GM12878 (cell line): Measurements from ENCODE around the gene CEP120. TPM values are rescaled to one million over a fixed set of nuclear protein-coding genes. Genes with fewer than 3 reads are reported as not detected.

ENCODE experiments used
- ATAC-seq: fragments of 200-7000 bp; cut with Tn5 transposase; 3 replicates; pipeline ENCODE4 v1.9.1; 2020; ENCODE audit warnings: mild to moderate bottlenecking, moderate library complexity
- BruUV-seq: library from RNA; stranded (reverse); fragments of 400-500 nt; replicated peaks from 2 replicates; lab custom pipeline; 2021; lab: Mats Ljungman, UMichigan
- CTCF ChIA-PET: fragments of 300-600 bp; sonication (Branson Sonifier 250); formaldehyde crosslinking; extraction: SDS; loops from one replicate; lab custom pipeline; 2021; ENCODE audit warnings: inconsistent platforms; lab: Yijun Ruan, JAX
- POLR2A ChIA-PET: fragments of 350-600 bp; formaldehyde crosslinking; extraction: SDS; loops from one replicate; lab custom pipeline; 2021; ENCODE audit warnings: inconsistent platforms; lab: Charles Lee
- RAD21 ChIA-PET: fragments of 300-600 bp; sonication (Branson Sonifier 250); formaldehyde crosslinking; loops from one replicate; lab custom pipeline; 2023; ENCODE audit warnings: antibody characterized with exemption; ENCODE audit not compliant: unreplicated experiment; lab: Charles Lee
- SMC1A ChIA-PET: fragments of 300-600 bp; sonication (Branson Sonifier 250); formaldehyde crosslinking; loops from one replicate; lab custom pipeline; 2023; ENCODE audit not compliant: unreplicated experiment, uncharacterized antibody; lab: Charles Lee
- DNase-seq: peaks from one replicate; pipeline ENCODE4 v3.0.0-alpha.2; 2011; ENCODE audit warnings: low read depth, low spot score
- FAIRE-seq: peaks from 3 replicates; lab custom pipeline; 2011; peaks lifted over from hg19 to GRCh38; lab: Jason Lieb, UNC
- H2AFZ ChIP-seq: 2 replicates; pipeline ENCODE4 v1.6.0; 2011; ENCODE audit warnings: low read depth, low read length, control low read depth; ENCODE audit not compliant: control insufficient read depth
- H3K27ac ChIP-seq: 2 replicates; pipeline ENCODE4 v1.5.1; 2011; ENCODE audit warnings: control low read depth; ENCODE audit not compliant: control insufficient read depth, insufficient read depth
- H3K27me3 ChIP-seq, 2 experiments: replicated peaks in 1 of 2; 2 replicates each; pipeline versions ENCODE4 v1.6.0 to v1.6.1; 2011; ENCODE audit warnings: low read length in 1 of 2; ENCODE audit not compliant: control insufficient read depth in 2 of 2, insufficient read depth in 2 of 2
- H3K36me3 ChIP-seq, 2 experiments: 2 replicates each; pipeline ENCODE4 v1.5.1; 2011; ENCODE audit warnings: low read length in 1 of 2; ENCODE audit not compliant: control insufficient read depth in 2 of 2, insufficient read depth in 2 of 2
- H3K4me1 ChIP-seq: 2 replicates; pipeline ENCODE4 v1.6.1; 2011; ENCODE audit warnings: mild to moderate bottlenecking, low read length, moderate library complexity, mixed read lengths; ENCODE audit not compliant: control insufficient read depth, insufficient read depth
- H3K4me2 ChIP-seq: 2 replicates; pipeline ENCODE4 v1.6.0; 2011; ENCODE audit warnings: control low read depth; ENCODE audit not compliant: control insufficient read depth, insufficient read depth
- H3K4me3 ChIP-seq: fragments of 200-600 bp; sonication (generic); 2 replicates; pipeline ENCODE4 v1.5.1; 2016
- H3K79me2 ChIP-seq: 2 replicates; pipeline ENCODE4 v1.6.0; 2011; ENCODE audit warnings: low read length; ENCODE audit not compliant: control insufficient read depth, insufficient read depth
- H3K9ac ChIP-seq: 2 replicates; pipeline ENCODE4 v1.8.0; 2011; ENCODE audit warnings: low read length, control low read depth, mixed read lengths; ENCODE audit not compliant: control insufficient read depth, insufficient read depth
- H3K9me3 ChIP-seq: replicated peaks from 3 replicates; pipeline ENCODE4 v1.5.1; 2011; ENCODE audit warnings: mild to moderate bottlenecking, low read length; ENCODE audit not compliant: control insufficient read depth, insufficient read depth
- H4K20me1 ChIP-seq: 2 replicates; pipeline ENCODE4 v1.6.0; 2011; ENCODE audit not compliant: control insufficient read depth, insufficient read depth
- HCFC1 ChIP-seq: fragments of 150-350 bp; IDR thresholded peaks from 2 replicates; pipeline ENCODE4 v1.6.1; 2014; ENCODE audit warnings: low read length
- RELA ChIP-seq: fragments of 450-650 bp; IDR thresholded peaks from 2 replicates; pipeline ENCODE4 v1.8.0; 2014; ENCODE audit warnings: borderline replicate concordance; ENCODE audit not compliant: partially characterized antibody
- WGBS: methylation state at CpG from one replicate; pipeline ENCODE4 v1.1.6; 2016; ENCODE audit warnings: low lambda C conversion rate; ENCODE audit not compliant: insufficient replicate concordance, insufficient coverage; ENCODE audit errors: missing lambda C conversion rate; 5-methylcytosine and 5-hydroxymethylcytosine counted together
- in situ Hi-C: fragments of 300-500 bp; cut with MboI; formaldehyde crosslinking; loops from 9 replicates; pipeline ENCODE4 v1.14.3; 2018; ENCODE audit warnings: mixed read lengths
- intact Hi-C: fragments of 100-400 bp; cut with micrococcal nuclease; formaldehyde crosslinking; loops from one replicate; pipeline ENCODE4 v1.14.2; 2022; ENCODE audit not compliant: unreplicated experiment
- polyA plus RNA-seq, 11 experiments: library from polyadenylated mRNA; depleted of rRNA in 4 of 11; unstranded in 6 of 11; stranded (reverse) in 5 of 11; fragments of >200 nt; fragmentation: Nextera tagmentation in 4 of 11; fragmentation: Illumina TruSeq in 1 of 11; extraction: Ambion mirVana in 4 of 11; extraction: Trizol in 1 of 11; gene quantifications; 1 replicate in 1 of 11; 2 replicates in 10 of 11; pipeline versions ENCODE4 v1.2.1 to v1.2.3, GENCODE V29; 2011 to 2016; ENCODE audit warnings: inconsistent platforms in 2 of 11, missing spikeins in 2 of 11, low read depth in 1 of 11
- total RNA-seq, 4 experiments: library from RNA; depleted of rRNA in 3 of 4; stranded (reverse); fragments of >200 nt in 3 of 4; fragmentation: Illumina TruSeq in 1 of 4; extraction: Trizol in 1 of 4; gene quantifications; 2 replicates each; pipeline versions ENCODE4 v1.2.1 to v1.2.3, GENCODE V29; 2013 to 2021
- TF ChIP-seq, protein P1 (sequence below): IDR thresholded peaks from 2 replicates; pipeline ENCODE4 v1.6.1; 2012; ENCODE audit warnings: low read length, inconsistent platforms
- TF ChIP-seq, protein P2 (sequence below): IDR thresholded peaks from 2 replicates; pipeline ENCODE4 v1.6.1; 2012; ENCODE audit warnings: low read depth, low read length, improper control_type of control experiment
- TF ChIP-seq, protein P3 (sequence below): fragments of 450-650 bp; IDR thresholded peaks from 2 replicates; pipeline ENCODE4 v1.6.1; 2018; ENCODE audit warnings: borderline replicate concordance, mild to moderate bottlenecking; ENCODE audit not compliant: partially characterized antibody

The CEP120 gene
- total and polyA plus RNA-seq, 10 of the 15 experiments (the other 5 are each of a cell fraction or from before 2014, with no cell fraction given), result 4.1 to 23.0 (median 13.1) TPM

DNA sequence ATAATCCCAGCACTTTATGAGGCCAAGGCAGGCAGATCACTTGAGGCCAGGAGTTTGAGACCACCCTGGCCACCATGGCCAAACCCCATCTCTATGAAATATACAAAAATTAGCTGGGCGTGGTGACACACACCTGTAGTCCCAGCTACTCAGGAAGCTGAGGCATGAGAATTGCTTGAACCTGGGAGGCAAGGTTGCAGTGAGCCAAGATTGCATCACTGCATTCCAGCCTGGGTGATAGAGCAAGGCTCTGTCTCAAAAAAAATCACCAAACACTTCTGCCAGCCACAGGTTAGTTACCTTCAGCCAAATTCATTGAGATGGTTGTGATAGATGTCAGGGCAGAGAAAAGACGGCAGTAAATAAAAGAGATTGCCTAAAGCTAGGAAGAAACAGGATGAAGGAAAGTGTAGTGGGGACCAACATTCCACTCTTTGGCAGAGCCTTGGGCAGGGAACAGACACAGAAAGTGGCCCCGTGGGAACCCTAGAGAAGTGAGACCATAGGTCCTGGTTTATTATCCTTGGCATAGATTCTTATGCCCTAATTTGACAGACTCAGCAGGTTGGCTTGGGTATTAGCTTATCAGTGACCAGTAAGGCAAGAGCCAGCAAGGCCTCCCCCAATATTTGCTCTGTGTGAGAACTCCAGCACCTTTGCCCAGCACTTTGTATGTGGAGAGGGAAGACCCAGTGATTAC, 5.5 kb upstream of the CEP120 start (continued):
- TF ChIP-seq, protein P1, sequence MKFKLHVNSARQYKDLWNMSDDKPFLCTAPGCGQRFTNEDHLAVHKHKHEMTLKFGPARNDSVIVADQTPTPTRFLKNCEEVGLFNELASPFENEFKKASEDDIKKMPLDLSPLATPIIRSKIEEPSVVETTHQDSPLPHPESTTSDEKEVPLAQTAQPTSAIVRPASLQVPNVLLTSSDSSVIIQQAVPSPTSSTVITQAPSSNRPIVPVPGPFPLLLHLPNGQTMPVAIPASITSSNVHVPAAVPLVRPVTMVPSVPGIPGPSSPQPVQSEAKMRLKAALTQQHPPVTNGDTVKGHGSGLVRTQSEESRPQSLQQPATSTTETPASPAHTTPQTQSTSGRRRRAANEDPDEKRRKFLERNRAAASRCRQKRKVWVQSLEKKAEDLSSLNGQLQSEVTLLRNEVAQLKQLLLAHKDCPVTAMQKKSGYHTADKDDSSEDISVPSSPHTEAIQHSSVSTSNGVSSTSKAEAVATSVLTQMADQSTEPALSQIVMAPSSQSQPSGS, result no peak
- TF ChIP-seq HCFC1 (no peak), RELA (no peak)
- TF ChIP-seq, protein P2, sequence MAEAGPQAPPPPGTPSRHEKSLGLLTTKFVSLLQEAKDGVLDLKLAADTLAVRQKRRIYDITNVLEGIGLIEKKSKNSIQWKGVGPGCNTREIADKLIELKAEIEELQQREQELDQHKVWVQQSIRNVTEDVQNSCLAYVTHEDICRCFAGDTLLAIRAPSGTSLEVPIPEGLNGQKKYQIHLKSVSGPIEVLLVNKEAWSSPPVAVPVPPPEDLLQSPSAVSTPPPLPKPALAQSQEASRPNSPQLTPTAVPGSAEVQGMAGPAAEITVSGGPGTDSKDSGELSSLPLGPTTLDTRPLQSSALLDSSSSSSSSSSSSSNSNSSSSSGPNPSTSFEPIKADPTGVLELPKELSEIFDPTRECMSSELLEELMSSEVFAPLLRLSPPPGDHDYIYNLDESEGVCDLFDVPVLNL, result no peak

DNA sequence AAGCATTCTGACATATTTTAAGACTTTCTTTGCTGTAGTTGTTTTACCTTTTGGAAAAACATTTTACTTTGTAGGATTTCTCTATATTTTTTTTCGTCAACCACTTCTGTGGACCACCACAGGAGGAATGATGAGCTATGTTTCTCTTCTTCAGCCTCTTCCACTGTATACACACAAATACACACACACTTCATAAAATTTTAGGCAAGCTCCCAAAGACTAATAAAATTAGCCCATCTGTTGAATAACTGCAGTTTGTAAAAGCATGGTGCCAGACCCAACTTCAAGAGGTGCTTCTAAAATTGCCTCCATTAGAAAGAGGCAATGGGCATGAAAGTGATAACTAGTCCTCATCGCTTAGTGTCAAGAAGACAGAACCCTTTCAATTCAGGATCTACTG, 4.1 kb upstream of the CEP120 start:
- in situ Hi-C loops (no loop called here), intact Hi-C loops (no loop called here)
- Histone ChIP-seq H3K36me3 (no peaks in the 10 kb centered on the region), H3K4me2 (no peak overlapping the region), H2AFZ (no peak overlapping the region), H3K27me3 (no peaks in the 10 kb centered on the region), H4K20me1 (no peaks in the 10 kb centered on the region), H3K27ac (no peak overlapping the region), H3K4me3 (no peak overlapping the region), H3K9me3 (no peaks in the 10 kb centered on the region), H3K79me2 (peaks cover 8% of the 10 kb centered on the region), H3K4me1 (no peaks in the 10 kb centered on the region), H3K9ac (no peak overlapping the region)
- BruUV-seq, result no TSS peak
- ChIA-PET SMC1A (interaction anchor here (1.1 to 2.1 kb wide), 6 partner anchors 11 to 131 kb away, joined by 3 to 6 read pairs (median 4); no protein-coding TSS in a partner anchor), CTCF (interaction anchor here (1.9 kb wide), 1 partner anchor 183 kb away, joined by 9 read pairs; no protein-coding TSS in a partner anchor), RAD21 (interaction anchor here (1.0 to 1.3 kb wide), 5 partner anchors 14 to 118 kb away, joined by 3 read pairs; no protein-coding TSS in a partner anchor), POLR2A (no interaction called here)
- DNase-seq (no peak), ATAC-seq (no peak), FAIRE-seq (no peak)
- WGBS, result 67% methylated on average over 2 of the region's 2 CpGs
- TF ChIP-seq, protein P3, sequence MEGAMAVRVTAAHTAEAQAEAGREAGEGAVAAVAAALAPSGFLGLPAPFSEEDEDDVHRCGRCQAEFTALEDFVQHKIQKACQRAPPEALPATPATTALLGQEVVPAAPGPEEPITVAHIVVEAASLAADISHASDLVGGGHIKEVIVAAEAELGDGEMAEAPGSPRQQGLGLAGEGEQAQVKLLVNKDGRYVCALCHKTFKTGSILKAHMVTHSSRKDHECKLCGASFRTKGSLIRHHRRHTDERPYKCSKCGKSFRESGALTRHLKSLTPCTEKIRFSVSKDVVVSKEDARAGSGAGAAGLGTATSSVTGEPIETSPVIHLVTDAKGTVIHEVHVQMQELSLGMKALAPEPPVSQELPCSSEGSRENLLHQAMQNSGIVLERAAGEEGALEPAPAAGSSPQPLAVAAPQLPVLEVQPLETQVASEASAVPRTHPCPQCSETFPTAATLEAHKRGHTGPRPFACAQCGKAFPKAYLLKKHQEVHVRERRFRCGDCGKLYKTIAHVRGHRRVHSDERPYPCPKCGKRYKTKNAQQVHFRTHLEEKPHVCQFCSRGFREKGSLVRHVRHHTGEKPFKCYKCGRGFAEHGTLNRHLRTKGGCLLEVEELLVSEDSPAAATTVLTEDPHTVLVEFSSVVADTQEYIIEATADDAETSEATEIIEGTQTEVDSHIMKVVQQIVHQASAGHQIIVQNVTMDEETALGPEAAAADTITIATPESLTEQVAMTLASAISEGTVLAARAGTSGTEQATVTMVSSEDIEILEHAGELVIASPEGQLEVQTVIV, result no peak
